Lung (tissue), 12 donors: ENCODE data around the gene TRABD2B. TPM values are rescaled to one million over a fixed set of nuclear protein-coding genes. Genes with fewer than 3 reads are reported as not detected.

Experiments
- ATAC-seq: fragments of 200-7000 bp; cut with Tn5 transposase; one replicate; pipeline ENCODE4 v1.9.1; 2020; ENCODE audit warnings: moderate number of reproducible peaks; ENCODE audit not compliant: insufficient read depth, low FRiP score
- DNase-seq, 3 donors: peaks; one replicate each; pipeline ENCODE4 v3.0.0-alpha.2; 2013 to 2017
- H3K27ac ChIP-seq, 2 donors: one replicate each; pipeline ENCODE4 v1.5.1; 2013; ENCODE audit warnings: mild to moderate bottlenecking in 2 of 2, moderate library complexity in 2 of 2, control low read depth in 1 of 2, inconsistent platforms in 1 of 2, low read depth in 1 of 2, low read length in 1 of 2
- H3K27me3 ChIP-seq, 3 donors: one replicate each; pipeline ENCODE4 v1.5.1; 2013; ENCODE audit warnings: low read length in 2 of 3; ENCODE audit not compliant: control insufficient read depth in 3 of 3, insufficient read depth in 3 of 3
- H3K36me3 ChIP-seq, 4 donors: one replicate each; pipeline ENCODE4 v1.5.1; 2013; ENCODE audit warnings: low read length in 4 of 4, mild to moderate bottlenecking in 1 of 4, moderate library complexity in 1 of 4; ENCODE audit not compliant: control insufficient read depth in 4 of 4, insufficient read depth in 4 of 4
- H3K4me1 ChIP-seq, 5 donors: one replicate each; pipeline ENCODE4 v1.5.1; 2013; ENCODE audit warnings: low read length in 5 of 5, mild to moderate bottlenecking in 2 of 5, moderate library complexity in 1 of 5; ENCODE audit not compliant: control insufficient read depth in 5 of 5, insufficient read depth in 5 of 5
- H3K4me3 ChIP-seq: one replicate; pipeline ENCODE4 v1.5.1; 2013; ENCODE audit warnings: mild to moderate bottlenecking, control low read depth, moderate library complexity
- H3K9ac ChIP-seq, 2 donors: one replicate each; pipeline ENCODE4 v1.5.1; 2013; ENCODE audit warnings: low read length in 2 of 2, control low read depth in 1 of 2; ENCODE audit not compliant: insufficient read depth in 1 of 2
- H3K9me3 ChIP-seq, 4 donors: one replicate each; pipeline ENCODE4 v1.5.1; 2013; ENCODE audit warnings: low read length in 3 of 4, mild to moderate bottlenecking in 1 of 4, moderate library complexity in 1 of 4; ENCODE audit not compliant: control insufficient read depth in 4 of 4, insufficient read depth in 3 of 4
- WGBS, 2 donors: extraction: QIAGEN DNeasy Blood & Tissue Kit; methylation state at CpG; one replicate each; pipeline ENCODE4 v1.1.7; 2013; 5-methylcytosine and 5-hydroxymethylcytosine counted together
- polyA plus RNA-seq, 2 donors: library from polyadenylated mRNA; stranded (reverse); fragments of 200-250 nt; gene quantifications; one replicate each; pipeline ENCODE4 v1.2.1, GENCODE V29; 2013
- total RNA-seq, 2 donors: library from RNA; depleted of rRNA in 1 of 2; stranded (reverse); fragments of >200 nt in 1 of 2; gene quantifications; one replicate each; pipeline ENCODE4 v1.2.1, GENCODE V29; 2014 to 2021
- TF ChIP-seq, protein P1 (sequence below): IDR thresholded peaks from 2 replicates; pipeline ENCODE4 v1.5.1; 2012; ENCODE audit warnings: mild to moderate bottlenecking; ENCODE audit errors: control extremely low read depth, extremely low read depth
- donor health status: control.
- donor health status: control.
- donor health status: Bipolar disorder and iron deficiency.
- donor health status: healthy.
- donor health status: DM: yes; HTN: yes; CAD: no.

The TRABD2B gene
- total and polyA plus RNA-seq, 4 donors = 0.37 to 1.9 (median 0.64) TPM

DNA sequence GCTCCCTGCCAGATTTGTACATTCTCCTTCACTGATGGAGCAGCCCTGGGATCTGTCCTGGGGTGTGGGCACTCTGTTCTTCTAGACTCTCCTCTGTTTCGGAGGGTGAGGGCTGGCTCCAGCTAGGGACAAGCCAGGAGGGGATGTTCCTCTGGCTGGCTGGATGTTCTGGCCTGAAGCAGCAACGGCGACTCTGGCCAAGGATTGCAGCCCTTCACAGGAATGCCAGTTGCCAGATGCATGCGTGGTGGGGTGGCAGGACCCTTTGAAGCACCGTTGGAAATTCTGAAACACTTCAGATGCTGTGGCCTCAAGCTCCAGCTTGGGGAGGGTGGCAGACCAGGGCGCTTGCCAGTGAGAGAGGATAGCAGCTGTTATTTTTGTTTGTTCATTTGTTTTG lies 210.9 kb downstream of the TRABD2B start:
- no peak overlapping the region for H3K27ac ChIP-seq

DNA sequence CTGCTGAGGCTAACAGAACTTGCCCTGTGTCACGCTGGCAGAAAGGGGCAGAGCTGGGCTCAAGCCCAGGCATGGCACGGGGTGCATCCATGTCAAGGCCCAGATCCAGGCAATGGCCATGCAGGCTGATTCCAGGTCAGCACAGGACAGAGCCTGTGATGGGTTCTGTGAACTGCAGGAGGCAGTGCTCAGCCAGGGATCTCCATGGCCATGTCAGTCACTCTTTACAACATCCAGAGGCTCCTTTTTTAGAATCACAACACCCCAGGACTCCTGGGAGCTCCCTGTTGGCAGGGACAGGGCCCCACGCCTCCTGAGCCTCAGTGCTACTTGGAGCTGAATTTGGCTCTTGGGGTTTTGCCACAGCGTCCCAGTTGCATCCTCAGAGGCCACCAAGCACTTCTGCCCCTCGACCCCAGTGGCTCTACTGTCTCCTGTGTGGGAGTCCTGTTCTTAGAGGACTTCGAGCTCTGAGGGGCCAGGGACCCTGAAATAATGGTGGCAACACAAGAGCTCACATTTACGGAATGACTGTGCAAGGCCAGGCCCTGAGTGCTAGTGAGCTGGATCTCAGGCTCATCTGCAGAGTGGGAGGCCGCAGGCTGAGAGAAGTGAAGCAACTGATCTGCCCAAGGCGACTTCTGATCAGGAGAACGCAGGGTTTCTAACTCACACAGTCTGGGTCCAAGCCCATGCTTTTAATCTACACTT lies 211.5 kb downstream of the TRABD2B start:
- no peak for DNase-seq
- H3K27ac ChIP-seq = no peak overlapping the region
- WGBS, 2 donors = 84 to 91% methylated on average over 10 of the region's 10 CpGs

More for the DNA sequence above, 210.9 kb downstream of the TRABD2B start:
- ATAC-seq (no peak), DNase-seq (no peak)
- Histone ChIP-seq H3K9ac (no peak overlapping the region), H3K4me3 (no peak overlapping the region), H3K9me3 (no peaks in the 10 kb centered on the region), H3K4me1 (peaks cover 0 to 31% (median 17%) of the 10 kb centered on the region in 5 donors), H3K27me3 (no peaks in the 10 kb centered on the region), H3K36me3 (no peaks in the 10 kb centered on the region)
- TF ChIP-seq, protein P1, sequence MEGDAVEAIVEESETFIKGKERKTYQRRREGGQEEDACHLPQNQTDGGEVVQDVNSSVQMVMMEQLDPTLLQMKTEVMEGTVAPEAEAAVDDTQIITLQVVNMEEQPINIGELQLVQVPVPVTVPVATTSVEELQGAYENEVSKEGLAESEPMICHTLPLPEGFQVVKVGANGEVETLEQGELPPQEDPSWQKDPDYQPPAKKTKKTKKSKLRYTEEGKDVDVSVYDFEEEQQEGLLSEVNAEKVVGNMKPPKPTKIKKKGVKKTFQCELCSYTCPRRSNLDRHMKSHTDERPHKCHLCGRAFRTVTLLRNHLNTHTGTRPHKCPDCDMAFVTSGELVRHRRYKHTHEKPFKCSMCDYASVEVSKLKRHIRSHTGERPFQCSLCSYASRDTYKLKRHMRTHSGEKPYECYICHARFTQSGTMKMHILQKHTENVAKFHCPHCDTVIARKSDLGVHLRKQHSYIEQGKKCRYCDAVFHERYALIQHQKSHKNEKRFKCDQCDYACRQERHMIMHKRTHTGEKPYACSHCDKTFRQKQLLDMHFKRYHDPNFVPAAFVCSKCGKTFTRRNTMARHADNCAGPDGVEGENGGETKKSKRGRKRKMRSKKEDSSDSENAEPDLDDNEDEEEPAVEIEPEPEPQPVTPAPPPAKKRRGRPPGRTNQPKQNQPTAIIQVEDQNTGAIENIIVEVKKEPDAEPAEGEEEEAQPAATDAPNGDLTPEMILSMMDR = no peak
- 74 to 82% methylated on average over 6 of the region's 6 CpGs for WGBS, 2 donors

DNA sequence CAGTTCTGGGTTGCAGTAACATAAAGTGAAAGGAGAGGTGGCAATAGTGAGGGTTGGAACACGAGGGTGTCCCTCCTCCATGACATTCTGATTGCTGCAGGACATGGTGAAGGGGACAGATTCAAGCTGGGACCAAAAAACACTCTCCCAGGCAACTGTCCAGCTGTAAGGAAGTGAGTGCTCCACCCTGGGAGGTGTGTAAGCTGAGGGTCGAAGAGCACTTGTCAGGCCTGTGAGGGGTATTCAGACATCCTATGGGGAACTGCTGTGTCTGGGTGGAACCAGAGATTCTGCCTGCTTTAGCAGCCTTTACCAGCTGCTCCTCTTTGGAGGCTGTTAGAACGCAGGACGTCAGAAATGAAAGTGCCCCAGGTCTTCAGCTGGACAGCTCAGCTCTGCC lies 212.1 kb downstream of the TRABD2B start:
- 61 to 79% methylated on average over 4 of the region's 4 CpGs for WGBS, 2 donors
- no peaks in the 10 kb centered on the region for H3K9me3 ChIP-seq

More for the DNA sequence above, 211.5 kb downstream of the TRABD2B start:
- Histone ChIP-seq H3K4me1 (peaks cover 0 to 35% (median 17%) of the 10 kb centered on the region in 5 donors), H3K9ac (no peak overlapping the region), H3K36me3 (no peaks in the 10 kb centered on the region), H3K9me3 (no peaks in the 10 kb centered on the region), H3K27me3 (no peaks in the 10 kb centered on the region), H3K4me3 (no peak overlapping the region)
- no peak for ATAC-seq
- TF ChIP-seq, protein P1 = no peak

More for the DNA sequence above, 212.1 kb downstream of the TRABD2B start:
- Histone ChIP-seq H3K9ac (no peak overlapping the region), H3K27ac (peak overlapping the region in 1 of 2 donors; percentile 11), H3K27me3 (no peaks in the 10 kb centered on the region), H3K36me3 (no peaks in the 10 kb centered on the region), H3K4me3 (no peak overlapping the region), H3K4me1 (peaks cover 0 to 35% (median 17%) of the 10 kb centered on the region in 5 donors)
- DNase-seq (no peak), ATAC-seq (no peak)
- TF ChIP-seq, protein P1 = no peak
